H1 (cell line): ENCODE data around the gene PTPRR. TPM values are rescaled to one million over a fixed set of nuclear protein-coding genes. Genes with fewer than 3 reads are reported as not detected.

Experiments
- SUZ12 ChIP-seq: fragments of 200-600 bp; sonication (generic); IDR thresholded peaks from 2 replicates; pipeline ENCODE4 v1.6.1; 2012; ENCODE audit warnings: mild to moderate bottlenecking, inconsistent platforms, low read length, moderate library complexity, mixed read lengths
- polyA plus RNA-seq, 7 experiments: library from polyadenylated mRNA; depleted of rRNA in 3 of 7; stranded (reverse) in 5 of 7; unstranded in 2 of 7; fragments of >200 nt in 5 of 7; fragments of 200-250 nt in 2 of 7; gene quantifications; 1 replicate in 5 of 7; 2 replicates in 1 of 7; 4 replicates in 1 of 7; pipeline versions ENCODE4 v1.2.1 to v1.2.3, GENCODE V29; 2011 to 2013; ENCODE audit warnings: missing spikeins in 2 of 7, mixed read lengths in 2 of 7
- total RNA-seq: library from RNA; stranded (reverse); fragmentation: NEBNext Ultra II Directional; extraction: Animal tissue kit (Norgen Biotek cat#: 25700); gene quantifications from 2 replicates; pipeline ENCODE4 v1.2.1, GENCODE V29; 2021

PTPRR gene
- total and polyA plus RNA-seq, 2 of the 8 experiments (the other 6 are each of a cell fraction or from before 2014, with no cell fraction given), result 0.07 to 0.35 TPM

DNA sequence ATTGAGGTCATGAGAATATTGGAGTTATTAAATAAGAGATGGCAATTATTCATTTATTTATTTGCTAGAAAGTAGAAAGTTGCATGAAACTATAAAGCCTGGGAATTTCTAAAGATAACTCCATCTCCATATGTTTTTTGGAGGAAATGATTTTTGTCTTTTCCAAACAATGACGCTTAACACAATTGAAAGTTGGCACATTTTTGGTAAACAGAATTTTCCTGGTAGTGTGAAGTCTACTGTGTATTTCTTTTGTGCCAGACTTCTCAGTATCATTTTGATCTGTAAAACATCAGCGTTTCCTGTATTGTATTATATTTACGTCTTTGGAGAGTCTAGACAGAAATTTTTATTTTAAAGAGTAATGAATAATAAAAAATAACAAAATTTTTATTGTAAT is 249.6 kb downstream of the PTPRR start (continued):
- no peak for TF ChIP-seq SUZ12
